ENCODE results near the gene EXO1. TPM values are rescaled to one million over a fixed set of nuclear protein-coding genes. Genes with fewer than 3 reads are reported as not detected.

Gene EXO1
- total RNA-seq, 3 donors from 2014 or later = 2.0 to 7.4 (median 2.1) TPM

DNA sequence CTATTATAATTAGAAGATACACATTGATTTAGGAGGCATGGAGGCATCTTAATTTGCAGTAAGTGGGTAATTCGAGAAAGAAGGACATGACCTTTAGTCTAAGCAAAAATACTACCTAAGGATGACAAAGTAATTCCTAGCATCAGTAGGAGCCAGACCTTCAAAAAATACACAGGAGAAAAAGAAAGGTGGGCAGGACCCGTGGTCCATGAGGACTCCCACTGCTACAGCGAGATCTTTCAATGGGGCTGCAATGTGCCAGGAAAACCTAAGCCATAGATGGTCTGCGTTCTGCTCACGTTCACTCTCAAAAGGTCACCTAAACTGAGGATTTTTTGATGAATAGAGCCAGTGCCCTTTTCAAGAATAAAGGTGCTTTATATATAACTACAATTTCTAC lies 10.6 kb upstream of the EXO1 start:
- no peak for TF ChIP-seq CTCF (IDR thresholded peaks at IDR 0.05)
- intact Hi-C loops (cut with DNase I, micrococcal nuclease) = no loop called here
- DNase-seq (no peak), ATAC-seq (no peak)
- Histone ChIP-seq H3K4me3 (no peak overlapping the region), H3K36me3 (ENCODE audit: low read depth) (no peaks in the 10 kb centered on the region), H3K9me3 (no peaks in the 10 kb centered on the region), H3K4me1 (ENCODE audit: low read depth) (no peaks in the 10 kb centered on the region)

DNA sequence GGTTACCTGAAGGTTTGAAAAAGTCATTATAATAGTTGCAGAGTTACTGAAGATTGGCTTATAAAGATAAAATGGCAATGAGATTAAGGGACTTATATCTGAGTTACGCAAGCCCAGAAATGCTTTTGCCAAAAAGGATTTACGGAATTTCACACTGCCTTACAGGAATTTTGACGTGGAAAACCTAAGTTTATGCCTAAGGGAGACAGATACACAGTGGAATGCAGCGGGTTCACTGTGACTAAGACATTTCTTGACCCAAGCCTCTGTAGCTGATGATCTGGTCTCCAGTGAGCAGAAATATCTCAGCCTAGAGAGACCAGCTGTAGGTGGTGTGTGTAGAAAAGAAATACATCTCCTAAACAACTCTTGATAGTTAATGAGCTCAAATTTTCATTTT lies 10.1 kb upstream of the EXO1 start:
- intact Hi-C loops (cut with DNase I, micrococcal nuclease) = no loop called here
- Histone ChIP-seq H3K4me1 (ENCODE audit: low read depth) (no peaks in the 10 kb centered on the region), H3K9me3 (no peaks in the 10 kb centered on the region), H3K36me3 (ENCODE audit: low read depth) (no peaks in the 10 kb centered on the region), H3K4me3 (no peak overlapping the region)
- ATAC-seq (no peak), DNase-seq (no peak)
- TF ChIP-seq CTCF (IDR thresholded peaks at IDR 0.05) = no peak

DNA sequence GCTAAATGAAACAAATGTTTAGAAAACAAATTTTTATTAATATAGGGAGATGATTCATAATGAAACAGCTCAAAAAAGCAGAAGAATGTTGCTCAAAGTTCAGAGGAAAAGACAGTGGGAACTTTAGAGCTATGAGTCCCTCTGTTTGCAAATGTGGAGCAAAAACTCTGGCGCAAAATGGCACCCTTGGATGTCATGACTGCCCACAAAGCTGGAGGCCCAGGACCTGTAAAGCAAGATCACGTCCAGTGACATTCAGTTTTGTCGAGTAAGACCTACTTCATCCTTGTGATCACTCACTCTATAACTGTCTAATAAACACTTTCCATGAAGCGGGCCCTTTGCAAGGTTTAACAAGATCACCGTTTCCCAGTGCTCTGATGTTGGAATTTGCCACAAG lies 9.1 kb upstream of the EXO1 start:
- intact Hi-C loops (cut with DNase I, micrococcal nuclease) = no loop called here
- DNase-seq (no peak), ATAC-seq (no peak)
- no peak for TF ChIP-seq CTCF (IDR thresholded peaks at IDR 0.05)
- Histone ChIP-seq H3K36me3 (ENCODE audit: low read depth) (no peaks in the 10 kb centered on the region), H3K4me3 (no peak overlapping the region), H3K4me1 (ENCODE audit: low read depth) (no peaks in the 10 kb centered on the region), H3K9me3 (no peaks in the 10 kb centered on the region)

- Histone ChIP-seq H3K9me3 (no peaks in the 10 kb centered on the region), H3K36me3 (ENCODE audit: low read depth) (no peaks in the 10 kb centered on the region), H3K4me3 (no peak overlapping the region), H3K4me1 (ENCODE audit: low read depth) (no peaks in the 10 kb centered on the region)
- ATAC-seq (no peak), DNase-seq (no peak)
- intact Hi-C loops (cut with DNase I, micrococcal nuclease) = no loop called here
- TF ChIP-seq CTCF (IDR thresholded peaks at IDR 0.05) = no peak
These were observed 8.5 kb upstream of the EXO1 start for GRCh38 chr1:241839369-241839979.

DNA sequence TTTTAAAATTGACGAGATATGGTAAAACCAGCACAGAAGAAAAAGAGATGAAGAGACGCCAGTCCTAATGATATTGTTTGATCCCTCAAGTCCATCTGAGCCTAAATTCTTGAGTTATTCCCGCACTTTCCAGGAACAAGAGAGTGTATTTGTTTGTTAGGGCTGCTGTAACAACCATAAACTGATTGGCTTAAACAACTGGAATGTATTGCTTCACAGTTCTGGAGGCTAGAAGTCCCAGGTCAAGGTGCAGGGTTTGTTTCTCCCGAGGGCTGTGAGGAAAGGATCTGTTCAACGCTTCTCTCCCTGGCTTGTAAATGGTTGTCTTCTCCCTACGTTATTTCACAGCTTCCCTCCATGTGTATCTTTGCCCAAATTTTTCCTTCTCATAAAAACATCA lies 7.8 kb upstream of the EXO1 start:
- ATAC-seq (no peak), DNase-seq (no peak)
- intact Hi-C loops (cut with DNase I, micrococcal nuclease) = no loop called here
- no peaks in the 10 kb centered on the region for H3K4me1 ChIP-seq (ENCODE audit: low read depth)
- TF ChIP-seq CTCF (IDR thresholded peaks at IDR 0.05) = no peak
- H3K36me3 ChIP-seq (ENCODE audit: low read depth) = no peaks in the 10 kb centered on the region
- H3K9me3 ChIP-seq = no peaks in the 10 kb centered on the region
- no peak overlapping the region for H3K4me3 ChIP-seq

DNA sequence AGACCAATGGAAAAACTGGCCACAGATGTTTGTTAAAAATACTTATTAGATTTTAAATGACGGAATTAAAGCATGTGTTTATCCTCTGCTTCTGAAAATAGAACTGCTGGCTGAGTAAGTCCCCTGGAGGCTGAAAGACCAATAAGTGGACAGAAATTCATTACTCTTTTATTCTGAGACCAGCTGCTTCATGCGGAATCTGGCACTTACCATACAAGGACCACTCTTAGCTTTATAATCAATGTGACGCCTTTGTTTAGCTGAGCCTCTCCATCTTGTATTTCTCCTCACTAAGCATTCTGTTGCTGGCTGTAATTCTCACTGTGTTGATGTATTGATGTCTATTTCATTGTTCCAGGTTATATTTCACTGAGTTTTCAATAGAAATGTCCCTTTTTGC lies 6.3 kb upstream of the EXO1 start:
- ATAC-seq (no peak), DNase-seq (no peak)
- Histone ChIP-seq H3K4me1 (ENCODE audit: low read depth) (no peaks in the 10 kb centered on the region), H3K4me3 (no peak overlapping the region), H3K9me3 (no peaks in the 10 kb centered on the region), H3K36me3 (ENCODE audit: low read depth) (no peaks in the 10 kb centered on the region)
- no peak for TF ChIP-seq CTCF (IDR thresholded peaks at IDR 0.05)
- intact Hi-C loops (cut with DNase I, micrococcal nuclease) = no loop called here

Measured in mucosa of descending colon (tissue), 3 donors.